Activated T-helper 1 cell treated with anti-CD3 and anti-CD28 coated beads, Interleukin-12 subunit alpha, Interleukin-12 subunit beta, Interleukin-2, Interleukin-4 antibody, amounts not matched to agents 30 ng/mL and 10 ng/mL and 1 ng/mL, durations not matched to agents 14 hours and 24 hours and 36 hours (primary cell): ENCODE results near the gene NUTM1. TPM values are rescaled to one million over a fixed set of nuclear protein-coding genes. Genes with fewer than 3 reads are reported as not detected.

Experiments used
- total RNA-seq: library from RNA; stranded (reverse); gene quantifications from 2 replicates; pipeline ENCODE4 v1.2.3, GENCODE V29; 2022

NUTM1 gene
- total RNA-seq, 1 donor from 2014 or later, result not detected

Other genes starting within 250 kb of the NUTM1 start
- gene EMC7, start 241.5 kb upstream of the NUTM1 start, total RNA-seq, result 77.1 and 81.3 TPM in 2 replicates
- gene PGBD4, start 241.2 kb upstream of the NUTM1 start, total RNA-seq, result 3.9 TPM in 2 replicates
- 37.6 and 42.1 TPM in 2 replicates for gene KATNBL1, start 133.2 kb upstream of the NUTM1 start, total RNA-seq
- 97.0 and 102 TPM in 2 replicates for gene EMC4, start 118.3 kb upstream of the NUTM1 start, total RNA-seq
- gene SLC12A6, start 5.5 kb upstream of the NUTM1 start, total RNA-seq, result 33.2 and 36.4 TPM in 2 replicates
- gene NOP10, start 179 bp upstream of the NUTM1 start, total RNA-seq, result 257 and 267 TPM in 2 replicates
- gene LPCAT4, start 23.9 kb downstream of the NUTM1 start, total RNA-seq, result 78.0 and 80.8 TPM in 2 replicates
- gene GOLGA8A, start 94.5 kb downstream of the NUTM1 start, total RNA-seq, result 264 and 275 TPM in 2 replicates
- gene GOLGA8B, start 240.3 kb downstream of the NUTM1 start, total RNA-seq, result 228 and 239 TPM in 2 replicates